Measurements from ENCODE around the gene SLC9A3.

SLC9A3 gene

DNA sequence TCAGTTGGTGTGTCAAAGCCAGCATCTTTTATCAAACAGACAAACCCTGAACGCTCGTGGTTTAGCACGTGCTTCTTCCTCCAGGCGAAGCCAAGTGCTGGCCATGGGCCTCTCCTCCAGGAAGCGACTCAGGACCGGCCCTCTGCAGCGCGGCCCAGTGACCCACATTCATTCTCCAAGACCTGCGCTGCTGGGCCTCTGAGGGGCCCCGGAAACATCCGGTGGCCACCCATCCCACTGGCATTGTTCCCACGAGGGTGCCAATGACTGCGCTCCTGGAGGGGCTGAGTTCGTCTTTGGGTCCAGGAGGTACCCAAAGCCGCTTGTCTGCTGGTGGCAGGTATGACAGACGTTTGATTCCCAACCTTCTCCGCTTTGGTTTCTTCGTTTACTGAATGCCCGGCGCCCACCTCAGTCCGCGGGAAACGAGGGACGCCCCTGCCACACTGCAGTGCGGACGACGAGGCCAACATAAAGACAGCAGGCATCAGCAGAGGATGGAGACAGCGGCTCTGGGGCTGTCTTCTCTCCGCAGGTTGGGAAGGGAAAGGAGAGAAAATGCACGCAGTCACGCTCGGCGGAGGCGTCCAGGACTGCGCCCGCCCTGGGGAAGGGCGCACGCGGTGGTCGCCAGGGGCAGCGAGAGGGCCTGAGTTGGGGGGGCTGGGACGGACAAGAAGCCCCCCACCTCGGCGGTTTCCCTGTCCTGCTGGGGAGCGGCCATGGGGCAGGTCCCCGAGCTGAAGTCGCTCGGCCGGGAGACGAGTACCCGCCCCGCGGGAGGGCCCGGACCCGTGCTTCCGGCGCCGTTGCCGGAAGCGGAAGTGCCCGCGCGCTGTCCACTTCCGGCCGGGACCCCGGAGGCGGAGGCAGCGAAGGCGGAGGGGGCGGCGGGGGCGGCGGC is 81.7 kb downstream of the SLC9A3 start, which contains the start of gene EXOC3:
TSS of gene EXOC3 (plus strand) at position 842 of the 904 bp plus-strand sequence. CDS start 3,030 bp downstream, outside the sequence.
- DNase-seq (ENCODE audit: low read depth in 2 of 2) = peak; percentile 74

GRCh38 chr5:441996-442334 is 82.3 kb downstream of the SLC9A3 start:
- no peak for DNase-seq (ENCODE audit: low read depth in 2 of 2)

DNA sequence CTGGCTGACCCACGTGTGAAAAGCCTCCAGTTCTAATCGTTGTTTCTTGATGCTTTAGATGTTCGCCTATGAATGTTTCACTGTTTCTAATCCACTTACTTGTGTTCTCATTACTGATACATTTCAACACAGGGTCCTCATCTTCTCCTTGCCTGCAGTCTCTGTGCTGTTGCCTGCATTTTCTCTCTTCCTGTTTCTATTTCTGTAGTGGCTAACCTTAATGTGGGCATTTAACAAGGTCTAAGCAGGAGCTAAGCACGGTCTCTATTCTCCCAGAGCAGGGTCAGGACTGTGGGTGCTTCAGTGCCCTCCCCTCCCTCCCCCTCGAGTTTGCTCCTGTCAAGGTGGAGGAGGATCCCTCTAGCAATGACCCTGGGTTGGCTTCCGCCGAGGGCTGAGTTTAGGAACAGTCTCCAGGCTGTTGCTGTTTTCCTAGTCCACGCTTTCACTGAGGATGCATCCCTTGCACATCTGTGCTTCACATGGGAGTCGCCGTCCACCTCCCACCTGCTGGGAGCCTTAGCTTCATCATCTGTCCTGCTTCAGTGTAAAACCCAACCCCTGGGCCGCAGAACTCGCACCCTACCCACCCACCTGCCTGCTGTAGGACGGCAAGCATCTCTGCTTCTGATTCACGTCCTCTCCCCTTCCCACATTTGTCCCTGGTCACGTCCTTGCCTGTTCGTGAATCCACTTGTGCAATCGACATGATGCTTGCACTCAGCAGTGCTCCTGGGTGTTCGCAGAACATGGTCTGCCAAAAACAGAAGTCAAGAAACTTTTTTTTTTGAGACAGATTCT is 83.6 kb downstream of the SLC9A3 start:
- DNase-seq (ENCODE audit: low read depth in 2 of 2) = no peak

GRCh38 chr5:439636-440035 is 84.6 kb downstream of the SLC9A3 start:
- DNase-seq (ENCODE audit: low read depth in 2 of 2) = no peak

- no peak for DNase-seq (ENCODE audit: low read depth in 2 of 2)
Measured at GRCh38 chr5:439181-439580, 85.1 kb downstream of the SLC9A3 start.

- DNase-seq (ENCODE audit: low read depth in 2 of 2) = no peak
Measured at GRCh38 chr5:438481-438981, 85.7 kb downstream of the SLC9A3 start.

DNA sequence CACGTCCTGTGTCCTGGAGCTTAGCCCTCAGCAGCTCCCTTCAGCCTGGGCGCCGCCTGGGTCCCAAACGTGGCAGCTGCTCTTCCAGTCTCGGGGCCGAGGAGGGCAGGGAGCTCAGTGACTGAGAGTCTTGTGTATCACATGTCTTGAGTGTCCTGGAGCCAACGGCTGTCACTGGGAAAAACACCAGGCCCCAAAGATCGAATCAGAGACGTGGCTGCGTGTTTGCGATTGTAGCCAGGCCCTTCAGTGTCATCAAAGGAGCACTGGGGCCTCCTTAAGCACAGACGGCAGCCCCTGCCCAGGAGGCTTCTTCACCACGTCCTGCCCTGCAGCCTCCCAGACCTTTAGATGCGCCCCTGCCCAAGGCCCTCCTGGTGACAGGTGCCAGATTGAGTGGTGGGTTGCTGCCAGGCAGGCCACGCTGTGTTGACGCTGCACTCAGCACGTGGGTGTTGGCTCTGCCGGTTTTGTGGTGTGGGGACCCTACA is 86.9 kb downstream of the SLC9A3 start:
- no peak for DNase-seq (ENCODE audit: low read depth in 2 of 2)

DNA sequence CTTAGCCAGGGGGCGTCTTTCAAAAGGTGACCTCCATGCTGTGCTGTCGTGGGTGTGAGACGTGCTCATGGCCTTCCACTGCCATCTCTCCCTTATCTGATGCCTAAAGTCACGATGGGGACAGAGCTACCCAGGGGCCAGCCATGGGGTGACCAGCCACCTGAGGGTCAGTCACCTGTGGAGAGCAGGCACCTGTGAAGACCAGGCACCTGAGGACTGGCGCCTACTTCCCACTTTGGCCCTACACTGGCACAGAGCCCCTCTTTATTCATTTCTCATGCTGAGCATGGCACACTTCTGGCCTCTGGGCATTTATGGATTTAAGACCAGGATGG is 87.6 kb downstream of the SLC9A3 start:
- no peak for DNase-seq (ENCODE audit: low read depth in 2 of 2)

DNA sequence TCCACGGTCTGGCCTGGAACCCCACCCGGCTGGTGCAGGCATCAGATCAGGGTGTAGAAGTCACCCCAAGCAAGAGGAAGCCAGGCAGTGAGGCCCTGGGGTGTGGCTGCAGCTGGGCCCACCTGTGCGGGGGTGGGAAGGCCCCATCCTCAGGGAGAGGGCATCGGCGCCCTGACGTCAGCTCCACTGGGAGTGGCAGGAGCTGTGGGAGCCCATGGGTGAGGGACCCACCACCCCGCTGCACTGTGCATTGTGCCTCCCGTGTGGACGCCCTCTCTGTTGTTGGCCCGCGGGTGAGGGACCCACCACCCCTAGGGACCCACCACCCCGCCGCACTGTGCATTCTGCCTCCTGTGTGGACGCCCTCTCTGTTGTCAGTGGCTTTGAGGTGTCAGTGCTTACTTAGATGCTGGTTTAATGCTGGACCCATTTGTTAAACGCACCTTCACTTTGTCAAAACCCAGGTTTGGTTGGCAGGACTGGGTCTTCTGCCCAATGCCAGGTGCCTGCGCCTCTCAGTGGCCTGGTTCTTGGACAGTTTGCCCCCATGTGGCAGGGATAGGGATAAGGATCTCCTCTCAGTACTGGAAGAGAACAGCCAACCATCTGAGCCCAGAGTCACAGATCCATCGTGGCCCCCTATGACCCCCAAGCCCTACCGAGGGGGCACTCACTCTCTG is 88.1 kb downstream of the SLC9A3 start:
- no peak for DNase-seq (ENCODE audit: low read depth in 2 of 2)

DNA sequence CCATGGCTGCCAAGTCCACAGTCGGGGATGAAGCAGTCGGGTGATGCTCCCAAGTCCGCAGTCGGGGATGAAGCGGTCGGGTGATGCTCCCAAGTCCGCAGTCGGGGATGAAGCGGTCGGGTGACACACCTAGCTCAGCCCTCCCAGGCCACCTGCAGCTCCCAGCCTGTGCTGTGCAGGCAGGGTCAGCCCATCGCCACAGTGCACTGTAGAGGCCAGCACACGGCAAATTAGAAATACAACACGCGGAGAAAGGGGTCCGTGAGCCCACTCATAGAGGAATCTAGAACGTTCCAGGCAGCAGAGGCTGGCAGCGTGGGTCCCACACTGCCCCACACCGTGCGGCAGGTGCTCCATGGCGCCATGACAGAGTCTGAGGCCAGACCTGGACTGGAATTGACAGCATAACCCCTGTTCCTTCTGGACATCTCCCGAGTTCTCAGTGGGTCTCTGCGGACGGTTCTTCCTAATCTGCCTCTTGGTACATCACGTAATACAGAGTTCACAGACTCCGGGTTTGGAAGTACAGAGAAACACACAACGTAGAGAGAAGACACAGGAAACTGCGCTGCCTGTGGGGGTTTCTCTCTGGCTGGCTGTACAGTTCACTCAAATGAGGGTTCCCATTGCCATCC is 89.0 kb downstream of the SLC9A3 start:
- no peak for DNase-seq (ENCODE audit: low read depth in 2 of 2)

- DNase-seq (ENCODE audit: low read depth in 2 of 2) = no peak
Measured at GRCh38 chr5:434443-435146, 89.7 kb downstream of the SLC9A3 start.

- DNase-seq (ENCODE audit: low read depth in 2 of 2) = no peak
Measured at GRCh38 chr5:433836-434235, 90.4 kb downstream of the SLC9A3 start.

DNA sequence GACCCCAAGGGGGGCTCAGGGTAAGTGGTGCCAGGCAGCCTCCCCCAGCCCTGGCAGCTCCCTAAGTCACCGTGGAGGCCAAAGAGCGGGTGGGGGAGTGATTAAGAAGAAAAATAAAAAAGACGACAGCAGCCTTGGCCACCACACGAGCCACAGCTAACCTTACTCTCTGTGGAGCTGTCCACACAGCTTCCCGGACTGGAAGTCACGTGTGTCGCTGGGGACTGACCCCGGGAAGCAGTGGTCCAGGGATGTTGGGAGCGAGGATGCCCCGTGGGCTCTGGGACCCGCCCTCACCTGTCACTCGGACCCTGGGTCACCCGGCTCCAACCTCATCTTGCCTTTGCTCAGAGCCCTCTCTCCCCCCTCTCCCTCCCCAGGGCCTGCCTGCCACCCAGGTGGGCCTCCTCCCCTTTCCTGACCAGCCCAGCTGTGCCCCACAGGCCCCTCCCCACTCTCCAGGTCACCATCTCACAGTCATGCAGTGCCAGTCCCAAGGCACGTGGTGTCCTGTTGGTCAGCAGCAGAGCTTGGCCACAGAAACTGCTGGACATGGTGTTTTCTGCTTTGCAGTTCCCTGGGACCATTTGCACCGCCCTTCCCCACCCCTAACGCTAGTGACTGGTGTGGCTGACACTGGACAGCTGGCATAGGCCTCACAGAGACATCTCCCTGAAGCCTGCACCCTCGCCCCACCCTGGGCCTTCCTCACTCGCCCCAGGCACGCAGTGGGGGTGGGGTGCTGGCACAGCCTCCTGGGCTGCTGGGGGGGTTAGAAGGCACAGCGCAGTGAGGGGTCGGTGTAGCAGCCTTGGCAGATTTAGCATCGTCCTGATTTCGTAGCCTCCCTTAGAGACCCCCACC is 91.1 kb downstream of the SLC9A3 start:
- no peak for DNase-seq (ENCODE audit: low read depth in 2 of 2)

DNA sequence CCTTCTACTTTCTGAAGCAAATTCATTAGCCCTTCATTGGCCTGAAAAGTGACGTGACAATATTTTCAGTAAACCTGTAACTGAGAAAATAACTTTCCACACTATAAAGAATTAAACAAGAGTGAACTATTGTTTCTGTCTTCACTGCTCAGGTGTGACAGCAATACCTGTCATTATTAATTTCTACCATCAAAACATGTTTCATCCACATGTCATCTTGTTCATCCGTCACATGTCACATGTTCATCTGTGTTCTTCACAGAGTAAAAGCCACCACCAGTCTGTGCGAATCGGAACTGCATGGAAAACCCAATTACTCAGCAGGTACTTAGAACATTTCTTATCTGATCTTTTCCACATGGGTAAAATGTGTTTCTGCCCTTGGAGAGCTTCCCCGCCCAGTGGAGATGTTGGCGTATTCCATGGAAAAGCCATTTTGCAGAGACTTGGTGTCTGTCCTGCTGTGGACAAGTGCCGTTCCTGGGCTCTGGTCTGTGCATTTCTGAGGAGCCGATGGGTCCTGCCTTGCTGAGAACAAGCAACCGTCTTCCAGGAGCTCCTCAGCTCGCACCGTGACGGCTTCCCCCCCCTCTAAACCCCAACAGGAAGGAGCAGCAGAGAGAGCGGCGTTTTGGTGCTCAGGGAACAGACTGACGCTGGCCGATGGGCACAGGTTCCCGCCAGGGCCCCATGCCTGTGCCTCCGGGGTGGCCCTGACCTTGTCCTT is 91.9 kb downstream of the SLC9A3 start:
- DNase-seq (ENCODE audit: low read depth in 2 of 2) = no peak

DNA sequence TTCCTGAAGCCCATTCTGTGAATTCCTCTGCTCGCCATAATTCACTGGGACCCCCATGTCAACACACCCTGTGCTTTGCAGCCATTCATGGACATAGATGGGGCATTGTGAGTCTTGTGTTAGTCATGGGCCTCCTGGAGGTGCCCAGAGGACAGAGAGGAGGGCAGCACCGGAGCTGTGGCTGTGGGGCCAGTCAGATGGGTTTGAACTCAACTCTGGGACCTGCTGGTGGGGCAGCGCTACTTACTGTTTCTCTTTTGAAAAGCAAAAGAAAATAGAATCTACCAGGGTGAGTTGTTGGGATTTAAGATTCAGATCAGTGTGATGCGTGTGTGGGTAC is 92.6 kb downstream of the SLC9A3 start:
- no peak for DNase-seq (ENCODE audit: low read depth in 2 of 2)

DNA sequence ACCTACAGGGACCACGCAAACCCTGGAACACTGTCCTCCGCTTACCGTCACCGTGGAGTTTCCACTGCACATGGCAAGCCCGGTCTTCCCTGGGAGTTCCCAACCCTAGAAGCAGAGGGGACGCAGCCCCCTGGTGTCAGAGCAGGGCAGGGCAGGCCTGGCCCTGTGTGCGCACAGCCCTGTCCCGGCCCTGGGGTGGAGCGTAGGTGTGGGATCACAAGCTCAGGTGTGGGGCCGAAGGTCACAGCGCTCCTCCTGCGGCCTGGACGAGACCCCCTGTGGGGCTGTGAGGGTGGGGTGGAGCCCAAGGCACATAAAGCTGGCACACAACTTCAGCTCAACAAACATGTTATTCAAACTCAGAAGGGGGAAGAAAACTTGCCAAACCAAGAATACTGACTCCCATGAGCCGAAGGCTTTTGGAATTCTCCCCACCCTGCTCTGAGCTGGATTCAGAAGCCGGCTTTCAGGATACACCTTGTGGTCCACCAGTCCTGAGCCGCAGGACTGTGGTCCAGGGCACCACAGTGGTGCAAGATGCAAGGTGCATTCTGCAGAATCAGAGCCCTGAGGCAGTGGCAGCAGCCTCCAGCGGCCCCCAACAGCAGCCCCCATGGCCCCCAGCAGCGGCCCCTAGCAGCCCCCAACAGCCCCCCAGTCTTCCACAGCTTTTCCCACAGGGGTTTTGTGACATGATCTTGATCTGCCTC is 93.1 kb downstream of the SLC9A3 start:
- peak; percentile 31 to 40 for DNase-seq (ENCODE audit: low read depth in 2 of 2)

- DNase-seq (ENCODE audit: low read depth in 2 of 2) = no peak
Measured at GRCh38 chr5:430214-430925, 93.9 kb downstream of the SLC9A3 start.
